ENCODE data around the gene PRKCA. TPM values are rescaled to one million over a fixed set of nuclear protein-coding genes. Genes with fewer than 3 reads are reported as not detected.

PRKCA gene
- total RNA-seq, 1 experiment from 2014 or later, result 22.6 TPM

DNA sequence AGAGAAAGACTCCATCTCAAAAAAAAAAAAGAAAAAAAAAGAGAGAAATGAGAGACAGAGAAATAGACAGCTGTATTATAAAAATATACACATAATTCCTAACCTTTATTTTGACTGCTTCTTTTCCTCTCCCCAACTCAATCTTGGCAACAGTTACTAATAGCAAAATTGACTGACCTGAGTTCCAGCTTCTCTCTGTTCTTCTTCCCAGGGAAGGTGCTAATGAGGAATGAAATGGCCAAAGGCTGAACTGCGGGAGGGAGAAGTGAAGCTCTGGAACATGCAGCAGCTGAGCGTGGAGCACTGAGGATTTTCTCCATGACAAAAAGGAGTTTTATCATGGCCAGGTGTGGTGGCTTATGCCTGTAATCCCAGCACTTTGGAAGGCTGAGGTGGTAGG is 25.2 kb upstream of the PRKCA start:
- H3K79me2 ChIP-seq (ENCODE audit: low read length), result no peaks in the 10 kb centered on the region
- no peaks in the 10 kb centered on the region for H4K20me1 ChIP-seq (ENCODE audit: low read length)
- H3K9me3 ChIP-seq (ENCODE audit: low read length), result no peaks in the 10 kb centered on the region
- POLR2A ChIA-PET (ENCODE audit: unreplicated experiment), result no interaction called here
- H2AFZ ChIP-seq (ENCODE audit: low read length), result no peak overlapping the region
- H3K4me2 ChIP-seq (ENCODE audit: low read length), result no peak overlapping the region
- H3K9me2 ChIP-seq (replicated peaks; ENCODE audit: low read length), result no peaks in the 10 kb centered on the region
- DNase-seq (no peak), ATAC-seq (no peak)
- BruUV-seq (replicated peaks), result no TSS peak
- intact Hi-C loops (cut with micrococcal nuclease), result no loop called here
- no peaks in the 10 kb centered on the region for H3K27me3 ChIP-seq (ENCODE audit: low read length)
- TF ChIP-seq, protein P1, sequence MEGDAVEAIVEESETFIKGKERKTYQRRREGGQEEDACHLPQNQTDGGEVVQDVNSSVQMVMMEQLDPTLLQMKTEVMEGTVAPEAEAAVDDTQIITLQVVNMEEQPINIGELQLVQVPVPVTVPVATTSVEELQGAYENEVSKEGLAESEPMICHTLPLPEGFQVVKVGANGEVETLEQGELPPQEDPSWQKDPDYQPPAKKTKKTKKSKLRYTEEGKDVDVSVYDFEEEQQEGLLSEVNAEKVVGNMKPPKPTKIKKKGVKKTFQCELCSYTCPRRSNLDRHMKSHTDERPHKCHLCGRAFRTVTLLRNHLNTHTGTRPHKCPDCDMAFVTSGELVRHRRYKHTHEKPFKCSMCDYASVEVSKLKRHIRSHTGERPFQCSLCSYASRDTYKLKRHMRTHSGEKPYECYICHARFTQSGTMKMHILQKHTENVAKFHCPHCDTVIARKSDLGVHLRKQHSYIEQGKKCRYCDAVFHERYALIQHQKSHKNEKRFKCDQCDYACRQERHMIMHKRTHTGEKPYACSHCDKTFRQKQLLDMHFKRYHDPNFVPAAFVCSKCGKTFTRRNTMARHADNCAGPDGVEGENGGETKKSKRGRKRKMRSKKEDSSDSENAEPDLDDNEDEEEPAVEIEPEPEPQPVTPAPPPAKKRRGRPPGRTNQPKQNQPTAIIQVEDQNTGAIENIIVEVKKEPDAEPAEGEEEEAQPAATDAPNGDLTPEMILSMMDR (conservative IDR thresholded peaks at IDR 0.05; ENCODE audit: low read depth, low read length), result no peak
- TF ChIP-seq EZH2phosphoT487 (IDR thresholded peaks at IDR 0.05; ENCODE audit: borderline replicate concordance, low read length) (no peak), EZH2 (IDR thresholded peaks at IDR 0.05; ENCODE audit: low read length, unreplicated experiment) (no peak)
- CTCF ChIA-PET, result interaction anchor here (0.6 kb wide), 1 partner anchor 34 kb away, joined by 5 read pairs; no protein-coding TSS in a partner anchor
- peaks cover 20% of the 10 kb centered on the region for H3F3A ChIP-seq (ENCODE audit: low read length, unreplicated experiment)
- no peaks in the 10 kb centered on the region for H3K36me3 ChIP-seq (ENCODE audit: low read depth, low read length)
- peak overlapping the region; percentile 98; the same call in 1 of the 2 replicates for H3K27ac ChIP-seq (ENCODE audit: low read length)
- peaks cover 45% of the 10 kb centered on the region for H3K4me1 ChIP-seq (ENCODE audit: insufficient read depth, low read length)
- no peak overlapping the region for H3K9ac ChIP-seq (ENCODE audit: low read length)
- no peak overlapping the region for H3K4me3 ChIP-seq (ENCODE audit: low read length)

DNA sequence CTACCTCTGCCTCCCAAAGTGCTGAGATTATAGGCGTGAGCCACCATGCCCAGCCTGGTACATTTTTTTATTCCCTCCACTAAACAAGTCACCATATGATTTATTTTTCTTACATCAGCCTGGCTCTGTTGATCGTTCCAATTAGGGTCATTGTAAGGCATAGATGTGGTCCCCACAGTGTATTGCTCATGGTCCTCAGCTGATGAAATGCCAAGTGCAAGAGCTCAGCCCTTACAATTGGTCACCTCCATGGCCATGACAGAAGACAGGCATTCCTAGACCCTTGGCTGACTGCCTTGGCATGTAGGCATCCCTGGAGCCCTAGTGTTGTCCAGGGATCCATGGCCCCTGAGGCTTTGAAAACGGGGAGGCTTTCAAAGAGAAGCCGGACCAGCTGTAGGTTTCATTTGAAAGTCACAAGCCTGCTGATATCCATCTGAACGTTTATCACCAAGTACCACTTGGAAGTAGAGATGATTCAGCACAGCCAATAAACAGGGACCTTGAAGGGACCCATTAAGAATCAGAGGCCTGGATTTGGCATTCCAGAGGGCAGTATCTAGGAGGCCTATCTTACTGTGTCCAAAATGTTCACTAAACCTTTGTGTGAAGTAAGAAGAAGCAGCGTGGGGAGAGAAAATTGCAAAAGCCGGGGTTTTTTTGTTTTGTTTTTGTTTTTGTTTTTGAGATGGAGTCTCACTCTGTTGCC is 20.6 kb upstream of the PRKCA start:
- H3K27ac ChIP-seq (ENCODE audit: low read length), result no peak overlapping the region
- no peak for TF ChIP-seq EZH2phosphoT487 (IDR thresholded peaks at IDR 0.05; ENCODE audit: borderline replicate concordance, low read length)
- TF ChIP-seq, protein P1 (conservative IDR thresholded peaks at IDR 0.05; ENCODE audit: low read depth, low read length), result no peak
- no peak for TF ChIP-seq EZH2 (IDR thresholded peaks at IDR 0.05; ENCODE audit: low read length, unreplicated experiment)
- no peaks in the 10 kb centered on the region for H3K36me3 ChIP-seq (ENCODE audit: low read depth, low read length)
- H3K4me3 ChIP-seq (ENCODE audit: low read length), result no peak overlapping the region
- H4K20me1 ChIP-seq (ENCODE audit: low read length), result no peaks in the 10 kb centered on the region
- peaks cover 6% of the 10 kb centered on the region for H3K4me1 ChIP-seq (ENCODE audit: insufficient read depth, low read length)
- no peaks in the 10 kb centered on the region for H3K9me2 ChIP-seq (replicated peaks; ENCODE audit: low read length)
- ATAC-seq (no peak), DNase-seq (no peak)
- no peak overlapping the region for H3K4me2 ChIP-seq (ENCODE audit: low read length)
- intact Hi-C loops (cut with micrococcal nuclease), result no loop called here
- H3F3A ChIP-seq (ENCODE audit: low read length, unreplicated experiment), result no peaks in the 10 kb centered on the region
- no peaks in the 10 kb centered on the region for H3K9me3 ChIP-seq (ENCODE audit: low read length)
- H2AFZ ChIP-seq (ENCODE audit: low read length), result no peak overlapping the region
- no TSS peak for BruUV-seq (replicated peaks)
- no peaks in the 10 kb centered on the region for H3K27me3 ChIP-seq (ENCODE audit: low read length)
- H3K9ac ChIP-seq (ENCODE audit: low read length), result no peak overlapping the region
- no peaks in the 10 kb centered on the region for H3K79me2 ChIP-seq (ENCODE audit: low read length)
- CTCF ChIA-PET, result no interaction called here
- POLR2A ChIA-PET (ENCODE audit: unreplicated experiment), result no interaction called here

GRCh38 chr17:66283296-66283934 is 19.0 kb upstream of the PRKCA start:
- POLR2A ChIA-PET (ENCODE audit: unreplicated experiment), result no interaction called here
- no peaks in the 10 kb centered on the region for H3K9me2 ChIP-seq (replicated peaks; ENCODE audit: low read length)
- CTCF ChIA-PET, result no interaction called here
- no peaks in the 10 kb centered on the region for H3K9me3 ChIP-seq (ENCODE audit: low read length)
- no peaks in the 10 kb centered on the region for H3K36me3 ChIP-seq (ENCODE audit: low read depth, low read length)
- no peaks in the 10 kb centered on the region for H4K20me1 ChIP-seq (ENCODE audit: low read length)
- H3K27ac ChIP-seq (ENCODE audit: low read length), result no peak overlapping the region
- H3F3A ChIP-seq (ENCODE audit: low read length, unreplicated experiment), result no peaks in the 10 kb centered on the region
- no peak overlapping the region for H3K4me3 ChIP-seq (ENCODE audit: low read length)
- H3K4me1 ChIP-seq (ENCODE audit: insufficient read depth, low read length), result no peaks in the 10 kb centered on the region
- no TSS peak for BruUV-seq (replicated peaks)
- no peak for TF ChIP-seq EZH2phosphoT487 (IDR thresholded peaks at IDR 0.05; ENCODE audit: borderline replicate concordance, low read length)
- no peak for TF ChIP-seq EZH2 (IDR thresholded peaks at IDR 0.05; ENCODE audit: low read length, unreplicated experiment)
- TF ChIP-seq, protein P1 (conservative IDR thresholded peaks at IDR 0.05; ENCODE audit: low read depth, low read length), result no peak
- intact Hi-C loops (cut with micrococcal nuclease), result no loop called here
- H3K9ac ChIP-seq (ENCODE audit: low read length), result no peak overlapping the region
- H3K4me2 ChIP-seq (ENCODE audit: low read length), result no peak overlapping the region
- no peak overlapping the region for H2AFZ ChIP-seq (ENCODE audit: low read length)
- DNase-seq (no peak), ATAC-seq (no peak)
- H3K27me3 ChIP-seq (ENCODE audit: low read length), result no peaks in the 10 kb centered on the region
- H3K79me2 ChIP-seq (ENCODE audit: low read length), result no peaks in the 10 kb centered on the region
